GM23338 (cell line): ENCODE data around the gene HSD17B2.

Experiments used
- POLR2AphosphoS5 ChIP-seq: IDR thresholded peaks from 2 replicates; pipeline ENCODE4 v1.6.1; 2016; ENCODE audit warnings: antibody characterized with exemption, low read depth
- TF ChIP-seq, protein P1 (sequence below), 2 experiments: fragments of 200-600 bp in 1 of 2; sonication (generic) in 1 of 2; conservative IDR thresholded peaks; 2 replicates each; pipeline versions ENCODE4 v1.5.1 to v1.6.1; 2016 to 2017; ENCODE audit warnings: antibody characterized with exemption in 2 of 2, low read depth in 2 of 2, mild to moderate bottlenecking in 2 of 2, moderate library complexity in 1 of 2

DNA sequence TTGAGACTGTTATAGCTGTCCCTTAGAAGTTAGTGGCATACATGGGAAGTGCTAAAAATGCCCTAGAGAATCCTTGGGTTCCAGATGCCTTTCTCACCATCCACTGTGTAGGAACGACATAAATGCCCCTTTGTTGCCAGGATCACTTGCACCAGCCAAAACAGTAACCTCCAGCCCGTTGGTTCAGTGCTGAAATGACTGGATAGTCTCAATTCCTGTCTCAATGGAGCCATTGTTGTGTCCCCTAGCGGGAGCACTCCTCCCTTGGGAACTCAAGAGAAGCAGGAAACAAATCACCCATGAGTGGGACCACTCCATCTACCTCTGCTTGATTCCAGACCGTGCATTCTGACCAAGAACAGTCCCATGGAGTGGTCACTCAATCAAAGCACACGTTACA, 111.9 kb downstream of the HSD17B2 start:
- TF ChIP-seq, protein P1, sequence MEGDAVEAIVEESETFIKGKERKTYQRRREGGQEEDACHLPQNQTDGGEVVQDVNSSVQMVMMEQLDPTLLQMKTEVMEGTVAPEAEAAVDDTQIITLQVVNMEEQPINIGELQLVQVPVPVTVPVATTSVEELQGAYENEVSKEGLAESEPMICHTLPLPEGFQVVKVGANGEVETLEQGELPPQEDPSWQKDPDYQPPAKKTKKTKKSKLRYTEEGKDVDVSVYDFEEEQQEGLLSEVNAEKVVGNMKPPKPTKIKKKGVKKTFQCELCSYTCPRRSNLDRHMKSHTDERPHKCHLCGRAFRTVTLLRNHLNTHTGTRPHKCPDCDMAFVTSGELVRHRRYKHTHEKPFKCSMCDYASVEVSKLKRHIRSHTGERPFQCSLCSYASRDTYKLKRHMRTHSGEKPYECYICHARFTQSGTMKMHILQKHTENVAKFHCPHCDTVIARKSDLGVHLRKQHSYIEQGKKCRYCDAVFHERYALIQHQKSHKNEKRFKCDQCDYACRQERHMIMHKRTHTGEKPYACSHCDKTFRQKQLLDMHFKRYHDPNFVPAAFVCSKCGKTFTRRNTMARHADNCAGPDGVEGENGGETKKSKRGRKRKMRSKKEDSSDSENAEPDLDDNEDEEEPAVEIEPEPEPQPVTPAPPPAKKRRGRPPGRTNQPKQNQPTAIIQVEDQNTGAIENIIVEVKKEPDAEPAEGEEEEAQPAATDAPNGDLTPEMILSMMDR (conservative IDR thresholded peaks at IDR 0.05; ENCODE audit: low read depth in 2 of 2) = no peak
- no peak for TF ChIP-seq POLR2AphosphoS5
